IMR-90 (cell line): Measurements from ENCODE around the gene SPINT1. TPM values are rescaled to one million over a fixed set of nuclear protein-coding genes. Genes with fewer than 3 reads are reported as not detected.

Experiments used
- ATAC-seq: fragments of 200-7000 bp; cut with Tn5 transposase; 2 replicates; pipeline ENCODE4 v1.9.1; 2020; ENCODE audit warnings: low read depth, mild to moderate bottlenecking, moderate library complexity
- BruUV-seq: library from RNA; stranded (reverse); fragments of 400-500 nt; replicated peaks from 2 replicates; lab custom pipeline; 2021; lab: Mats Ljungman, UMichigan
- CTCF ChIA-PET: fragments of 300-600 bp; formaldehyde crosslinking; extraction: SDS; loops from one replicate; lab custom pipeline; 2021; ENCODE audit warnings: antibody characterized with exemption; lab: Yijun Ruan, JAX
- POLR2A ChIA-PET: fragments of 300-600 bp; sonication (Branson Sonifier 250); formaldehyde crosslinking; loops from one replicate; lab custom pipeline; 2022; ENCODE audit warnings: antibody characterized with exemption; ENCODE audit not compliant: unreplicated experiment; lab: Charles Lee
- DNase-seq: peaks from one replicate; pipeline ENCODE4 v3.0.0; 2013
- H2AFZ ChIP-seq: replicated peaks from 2 replicates; pipeline ENCODE3; 2013; ENCODE audit warnings: low read length, mild to moderate bottlenecking; ENCODE audit not compliant: poor library complexity
- H2AK5ac ChIP-seq: 2 replicates; pipeline ENCODE4 v1.6.1; 2013; ENCODE audit warnings: low read depth, low read length, inconsistent platforms
- H2AK9ac ChIP-seq: replicated peaks from 2 replicates; pipeline ENCODE3; 2013; ENCODE audit warnings: mild to moderate bottlenecking, low read depth, low read length, moderate library complexity; ENCODE audit not compliant: poor library complexity
- H2BK120ac ChIP-seq: 2 replicates; pipeline ENCODE4 v1.6.1; 2013; ENCODE audit warnings: low read depth, low read length, inconsistent platforms
- H2BK15ac ChIP-seq: 3 replicates; pipeline ENCODE4 v1.6.1; 2013; ENCODE audit warnings: low read depth, low read length, inconsistent platforms
- H2BK20ac ChIP-seq: 2 replicates; pipeline ENCODE4 v1.6.1; 2013; ENCODE audit warnings: low read depth, mild to moderate bottlenecking, inconsistent platforms, low read length, moderate library complexity
- H2BK5ac ChIP-seq: 2 replicates; pipeline ENCODE4 v1.6.1; 2013; ENCODE audit warnings: mild to moderate bottlenecking, low read depth, low read length, inconsistent platforms; ENCODE audit not compliant: poor library complexity, severe bottlenecking
- H3K14ac ChIP-seq: replicated peaks from 2 replicates; pipeline ENCODE4 v1.6.1; 2013; ENCODE audit warnings: low read depth, low read length, inconsistent platforms
- H3K18ac ChIP-seq: 2 replicates; pipeline ENCODE4 v1.6.1; 2013; ENCODE audit warnings: low read depth, low read length, control low read depth
- H3K23ac ChIP-seq: 2 replicates; pipeline ENCODE4 v1.6.1; 2013; ENCODE audit warnings: low read depth, low read length, inconsistent platforms
- H3K27ac ChIP-seq: 2 replicates; pipeline ENCODE4 v1.5.1; 2013; ENCODE audit warnings: mild to moderate bottlenecking, control low read depth, low read length; ENCODE audit not compliant: insufficient read depth
- H3K27me3 ChIP-seq: 2 replicates; pipeline ENCODE4 v1.6.1; 2013; ENCODE audit warnings: low read length; ENCODE audit not compliant: control insufficient read depth, insufficient read depth
- H3K36me3 ChIP-seq: 2 replicates; pipeline ENCODE4 v1.6.1; 2013; ENCODE audit warnings: low read length, mixed read lengths; ENCODE audit not compliant: control insufficient read depth, insufficient read depth
- H3K4ac ChIP-seq: 2 replicates; pipeline ENCODE4 v1.6.1; 2013; ENCODE audit warnings: low read depth, low read length, inconsistent platforms
- H3K4me1 ChIP-seq: 2 replicates; pipeline ENCODE4 v1.6.1; 2013; ENCODE audit warnings: low read length, mixed read lengths; ENCODE audit not compliant: control insufficient read depth, insufficient read depth
- H3K4me2 ChIP-seq: 2 replicates; pipeline ENCODE4 v1.6.1; 2013; ENCODE audit warnings: low read depth, mild to moderate bottlenecking, control low read depth, low read length, moderate library complexity
- H3K4me3 ChIP-seq: 2 replicates; pipeline ENCODE4 v1.5.1; 2013; ENCODE audit warnings: low read depth, mild to moderate bottlenecking, control low read depth, low read length, moderate library complexity; ENCODE audit not compliant: insufficient read depth
- H3K56ac ChIP-seq: 2 replicates; pipeline ENCODE4 v1.6.1; 2013; ENCODE audit warnings: low read length, inconsistent platforms; ENCODE audit not compliant: insufficient read depth; ENCODE audit errors: extremely low read depth
- H3K79me1 ChIP-seq, 2 experiments: 2 replicates each; pipeline ENCODE4 v1.6.1; 2013; ENCODE audit warnings: low read length in 2 of 2, inconsistent platforms in 1 of 2, low read depth in 1 of 2
- H3K9ac ChIP-seq: 2 replicates; pipeline ENCODE4 v1.6.1; 2013; ENCODE audit warnings: low read depth, low read length, control low read depth
- H3K9me1 ChIP-seq: 2 replicates; pipeline ENCODE4 v1.6.1; 2013; ENCODE audit warnings: low read length, inconsistent platforms; ENCODE audit not compliant: insufficient read depth
- H3K9me3 ChIP-seq: 2 replicates; pipeline ENCODE4 v1.6.1; 2013; ENCODE audit warnings: low read length; ENCODE audit not compliant: control insufficient read depth, insufficient read depth
- H4K20me1 ChIP-seq: 2 replicates; pipeline ENCODE4 v1.6.1; 2013; ENCODE audit warnings: low read length, inconsistent platforms; ENCODE audit not compliant: insufficient read depth
- H4K5ac ChIP-seq: 2 replicates; pipeline ENCODE4 v1.6.1; 2013; ENCODE audit warnings: mild to moderate bottlenecking, low read depth, low read length, control low read depth
- H4K8ac ChIP-seq, 2 experiments: 2 replicates each; pipeline ENCODE4 v1.6.1; 2013; ENCODE audit warnings: low read depth in 2 of 2, low read length in 2 of 2, control low read depth in 1 of 2, inconsistent platforms in 1 of 2
- H4K91ac ChIP-seq: 2 replicates; pipeline ENCODE4 v1.6.1; 2013; ENCODE audit warnings: low read depth, low read length, inconsistent platforms; ENCODE audit not compliant: insufficient read depth
- BHLHE40 ChIP-seq: fragments of 150-350 bp; IDR thresholded peaks from 2 replicates; pipeline ENCODE4 v1.6.1; 2016; ENCODE audit warnings: mild to moderate bottlenecking, low read depth, low read length
- CEBPB ChIP-seq: IDR thresholded peaks from 2 replicates; pipeline ENCODE4 v1.6.1; 2012; ENCODE audit warnings: low read depth, low read length, improper control_type of control experiment
- CHD1 ChIP-seq: IDR thresholded peaks from 2 replicates; pipeline ENCODE4 v1.6.1; 2012; ENCODE audit warnings: low read depth, low read length, improper control_type of control experiment
- MAFK ChIP-seq: IDR thresholded peaks from 2 replicates; pipeline ENCODE4 v1.6.1; 2012; ENCODE audit warnings: low read depth, low read length, improper control_type of control experiment
- MAZ ChIP-seq: IDR thresholded peaks from 2 replicates; pipeline ENCODE4 v1.6.1; 2012; ENCODE audit warnings: low read depth, mild to moderate bottlenecking, low read length, improper control_type of control experiment, moderate library complexity, borderline replicate concordance
- MXI1 ChIP-seq: IDR thresholded peaks from 2 replicates; pipeline ENCODE4 v1.6.1; 2012; ENCODE audit warnings: low read depth, mild to moderate bottlenecking, low read length, moderate library complexity, borderline replicate concordance
- NFE2L2 ChIP-seq: fragments of 150-350 bp; IDR thresholded peaks from 2 replicates; pipeline ENCODE4 v1.6.1; 2016; ENCODE audit warnings: low read depth, mild to moderate bottlenecking, low read length
- POLR2A ChIP-seq: IDR thresholded peaks from 2 replicates; pipeline ENCODE4 v1.6.1; 2012; ENCODE audit warnings: mild to moderate bottlenecking, low read depth, low read length
- RAD21 ChIP-seq: IDR thresholded peaks from 2 replicates; pipeline ENCODE4 v1.6.1; 2012; ENCODE audit warnings: low read length, improper control_type of control experiment
- RCOR1 ChIP-seq: IDR thresholded peaks from 2 replicates; pipeline ENCODE4 v1.6.1; 2012; ENCODE audit warnings: mild to moderate bottlenecking, low read length, improper control_type of control experiment; ENCODE audit not compliant: insufficient replicate concordance
- RFX5 ChIP-seq: IDR thresholded peaks from 2 replicates; pipeline ENCODE4 v1.8.0; 2012; ENCODE audit warnings: low read depth, mild to moderate bottlenecking, low read length, moderate library complexity
- SMC3 ChIP-seq: fragments of 150-350 bp; IDR thresholded peaks from 2 replicates; pipeline ENCODE4 v1.6.1; 2016; ENCODE audit warnings: low read depth, mild to moderate bottlenecking, antibody characterized with exemption, low read length, moderate library complexity
- WGBS, 2 experiments: methylation state at CpG; one replicate each; pipeline versions ENCODE4 v1.1.5 to v1.1.7; 2013; ENCODE audit warnings: missing lambda C conversion rate in 2 of 2; ENCODE audit not compliant: insufficient read length in 1 of 2; ENCODE audit errors: extremely low coverage in 2 of 2; 5-methylcytosine and 5-hydroxymethylcytosine counted together
- dilution Hi-C: fragments of 300-500 bp; cut with HindIII; formaldehyde crosslinking; loops from one replicate; pipeline ENCODE4 v1.14.3; 2018; ENCODE audit warnings: low sequenced_read_pairs; ENCODE audit not compliant: unreplicated experiment
- in situ Hi-C: fragments of 300-500 bp; cut with MboI; formaldehyde crosslinking; loops from 3 replicates; pipeline ENCODE4 v1.14.3; 2019; ENCODE audit warnings: low sequenced_read_pairs, inconsistent platforms, mixed read lengths
- intact Hi-C: fragments of 100-400 bp; cut with micrococcal nuclease; formaldehyde crosslinking; loops from 2 replicates; pipeline ENCODE4 v1.10.0; 2022
- polyA plus RNA-seq, 3 experiments: library from polyadenylated mRNA; depleted of rRNA; stranded (reverse); fragments of >200 nt; gene quantifications; 2 replicates each; pipeline ENCODE4 v1.2.3, GENCODE V29; 2012; ENCODE audit warnings: low replicate concordance in 1 of 3
- total RNA-seq: library from RNA; depleted of rRNA; stranded (reverse); fragments of >200 nt; gene quantifications from 2 replicates; pipeline ENCODE4 v1.2.3, GENCODE V29; 2012
- TF ChIP-seq, protein P1 (sequence below): fragments of 150-350 bp; IDR thresholded peaks from 2 replicates; pipeline ENCODE4 v1.6.1; 2017; ENCODE audit warnings: mild to moderate bottlenecking, antibody characterized with exemption, low read length, low read depth
- TF ChIP-seq, protein P2 (sequence below): conservative IDR thresholded peaks from 2 replicates; pipeline ENCODE4 v1.5.1; 2012; ENCODE audit warnings: mild to moderate bottlenecking, low read depth, low read length, improper control_type of control experiment

The SPINT1 gene
- total and polyA plus RNA-seq, 2 of the 4 experiments (the other 2 are of a cell fraction): 0.90 to 2.1 TPM

DNA sequence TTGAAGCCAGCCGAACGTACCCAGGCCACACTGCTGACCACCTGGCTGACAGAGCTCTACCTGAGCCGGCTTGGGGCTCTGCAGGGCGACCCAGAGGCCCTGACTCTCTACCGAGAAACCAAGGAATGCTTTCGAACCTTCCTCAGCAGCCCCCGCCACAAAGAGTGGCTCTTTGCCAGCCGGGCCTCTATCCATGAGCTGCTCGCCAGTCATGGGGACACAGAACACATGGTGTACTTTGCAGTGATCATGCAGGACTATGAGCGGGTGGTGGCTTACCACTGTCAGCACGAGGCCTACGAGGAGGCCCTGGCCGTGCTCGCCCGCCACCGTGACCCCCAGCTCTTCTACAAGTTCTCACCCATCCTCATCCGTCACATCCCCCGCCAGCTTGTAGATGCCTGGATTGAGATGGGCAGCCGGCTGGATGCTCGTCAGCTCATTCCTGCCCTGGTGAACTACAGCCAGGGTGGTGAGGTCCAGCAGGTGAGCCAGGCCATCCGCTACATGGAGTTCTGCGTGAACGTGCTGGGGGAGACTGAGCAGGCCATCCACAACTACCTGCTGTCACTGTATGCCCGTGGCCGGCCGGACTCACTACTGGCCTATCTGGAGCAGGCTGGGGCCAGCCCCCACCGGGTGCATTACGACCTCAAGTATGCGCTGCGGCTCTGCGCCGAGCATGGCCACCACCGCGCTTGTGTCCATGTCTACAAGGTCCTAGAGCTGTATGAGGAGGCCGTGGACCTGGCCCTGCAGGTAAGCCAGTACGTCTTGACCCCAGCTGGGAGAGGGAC is 56.6 kb downstream of the SPINT1 start (continued):
- TF ChIP-seq SMC3: no peak

DNA sequence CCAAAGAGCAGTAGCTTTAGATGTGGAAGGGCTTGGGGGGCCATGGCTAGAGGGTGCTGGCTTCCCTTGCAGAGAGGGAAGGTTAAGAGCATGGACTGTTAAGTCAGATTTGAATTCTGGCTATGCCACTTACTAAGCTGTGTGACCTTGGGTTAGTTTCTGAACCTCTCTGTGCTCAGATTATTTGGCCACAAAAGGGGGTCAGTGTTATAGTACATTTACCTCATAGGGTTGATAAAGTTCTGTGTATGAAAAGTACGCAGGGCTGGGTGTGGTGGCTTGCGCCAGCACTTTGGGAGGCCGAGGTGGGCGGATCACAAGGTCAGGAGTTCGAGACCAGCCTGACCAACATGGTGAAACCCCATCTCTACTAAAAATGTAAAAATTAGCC is 57.2 kb downstream of the SPINT1 start:
- H2BK120ac ChIP-seq: no peak overlapping the region
- H3K9me3 ChIP-seq: no peaks in the 10 kb centered on the region
- H4K91ac ChIP-seq: no peak overlapping the region
- H3K4me1 ChIP-seq: peaks cover 5% of the 10 kb centered on the region
- H4K5ac ChIP-seq: no peak overlapping the region
- ChIA-PET POLR2A (no interaction called here), CTCF (no interaction called here)
- H3K9me1 ChIP-seq: no peaks in the 10 kb centered on the region
- no peak overlapping the region for H2BK15ac ChIP-seq
- no peak overlapping the region for H3K4ac ChIP-seq
- H3K23ac ChIP-seq: no peak overlapping the region
- no peak overlapping the region for H3K18ac ChIP-seq
- H3K27me3 ChIP-seq: no peaks in the 10 kb centered on the region
- H3K36me3 ChIP-seq: peaks cover 54% of the 10 kb centered on the region
- H3K56ac ChIP-seq: no peak overlapping the region
- BruUV-seq: no TSS peak
- dilution Hi-C loops (no loop called here), intact Hi-C loops (loop anchor here (10.0 kb wide), 1 partner anchor 214 kb away; the partner anchor contains the start of gene INO80), in situ Hi-C loops (loop anchor here (5.0 to 10.0 kb wide), 2 partner anchors 124 to 286 kb away; no protein-coding TSS in a partner anchor)
- H3K9ac ChIP-seq: no peak overlapping the region
- H4K20me1 ChIP-seq: peaks cover 36% of the 10 kb centered on the region
- H3K27ac ChIP-seq: no peak overlapping the region
- no peak overlapping the region for H2BK20ac ChIP-seq
- no peak for ATAC-seq
- no peak for DNase-seq
- H4K8ac ChIP-seq: no peak overlapping the region
- no peak overlapping the region for H2BK5ac ChIP-seq
- H3K4me3 ChIP-seq: no peak overlapping the region
- no CpG with 5 or more reads among the region's 5 CpGs for WGBS, 2 experiments
- peaks cover 7 to 41% of the 10 kb centered on the region in 2 experiments; a peak in 3 of 4 replicates for H3K79me1 ChIP-seq
- no peak overlapping the region for H3K4me2 ChIP-seq
- no peak overlapping the region for H2AK5ac ChIP-seq
- no peak overlapping the region for H2AK9ac ChIP-seq
- H2AFZ ChIP-seq: no peak overlapping the region
- no peak overlapping the region for H3K14ac ChIP-seq
- TF ChIP-seq MAFK: no peak
- TF ChIP-seq CEBPB: no peak
- no peak for TF ChIP-seq POLR2A
- no peak for TF ChIP-seq MXI1
- TF ChIP-seq, protein P1, sequence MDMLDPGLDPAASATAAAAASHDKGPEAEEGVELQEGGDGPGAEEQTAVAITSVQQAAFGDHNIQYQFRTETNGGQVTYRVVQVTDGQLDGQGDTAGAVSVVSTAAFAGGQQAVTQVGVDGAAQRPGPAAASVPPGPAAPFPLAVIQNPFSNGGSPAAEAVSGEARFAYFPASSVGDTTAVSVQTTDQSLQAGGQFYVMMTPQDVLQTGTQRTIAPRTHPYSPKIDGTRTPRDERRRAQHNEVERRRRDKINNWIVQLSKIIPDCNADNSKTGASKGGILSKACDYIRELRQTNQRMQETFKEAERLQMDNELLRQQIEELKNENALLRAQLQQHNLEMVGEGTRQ: no peak
- no peak for TF ChIP-seq RFX5
- no peak for TF ChIP-seq RCOR1
- TF ChIP-seq, protein P2, sequence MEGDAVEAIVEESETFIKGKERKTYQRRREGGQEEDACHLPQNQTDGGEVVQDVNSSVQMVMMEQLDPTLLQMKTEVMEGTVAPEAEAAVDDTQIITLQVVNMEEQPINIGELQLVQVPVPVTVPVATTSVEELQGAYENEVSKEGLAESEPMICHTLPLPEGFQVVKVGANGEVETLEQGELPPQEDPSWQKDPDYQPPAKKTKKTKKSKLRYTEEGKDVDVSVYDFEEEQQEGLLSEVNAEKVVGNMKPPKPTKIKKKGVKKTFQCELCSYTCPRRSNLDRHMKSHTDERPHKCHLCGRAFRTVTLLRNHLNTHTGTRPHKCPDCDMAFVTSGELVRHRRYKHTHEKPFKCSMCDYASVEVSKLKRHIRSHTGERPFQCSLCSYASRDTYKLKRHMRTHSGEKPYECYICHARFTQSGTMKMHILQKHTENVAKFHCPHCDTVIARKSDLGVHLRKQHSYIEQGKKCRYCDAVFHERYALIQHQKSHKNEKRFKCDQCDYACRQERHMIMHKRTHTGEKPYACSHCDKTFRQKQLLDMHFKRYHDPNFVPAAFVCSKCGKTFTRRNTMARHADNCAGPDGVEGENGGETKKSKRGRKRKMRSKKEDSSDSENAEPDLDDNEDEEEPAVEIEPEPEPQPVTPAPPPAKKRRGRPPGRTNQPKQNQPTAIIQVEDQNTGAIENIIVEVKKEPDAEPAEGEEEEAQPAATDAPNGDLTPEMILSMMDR: no peak
- no peak for TF ChIP-seq SMC3
- TF ChIP-seq MAZ: no peak
- no peak for TF ChIP-seq BHLHE40
- no peak for TF ChIP-seq RAD21
- no peak for TF ChIP-seq NFE2L2
- no peak for TF ChIP-seq CHD1
